Placental epithelial cell (primary cell): ENCODE data around the gene NRAP. TPM values are rescaled to one million over a fixed set of nuclear protein-coding genes. Genes with fewer than 3 reads are reported as not detected.

ENCODE experiments used
- total RNA-seq: library from RNA; depleted of rRNA; stranded (reverse); fragments of >200 nt; gene quantifications from 2 replicates; pipeline ENCODE4 v1.2.3, GENCODE V29; 2012

The NRAP gene
- not detected in 2 replicates for total RNA-seq

GRCh38 chr10:113663908-113664307, at the start of gene NRAP:
NRAP (minus strand) TSS chr10:113664041; CDS start chr10:113663882, 159 bp downstream.

DNA sequence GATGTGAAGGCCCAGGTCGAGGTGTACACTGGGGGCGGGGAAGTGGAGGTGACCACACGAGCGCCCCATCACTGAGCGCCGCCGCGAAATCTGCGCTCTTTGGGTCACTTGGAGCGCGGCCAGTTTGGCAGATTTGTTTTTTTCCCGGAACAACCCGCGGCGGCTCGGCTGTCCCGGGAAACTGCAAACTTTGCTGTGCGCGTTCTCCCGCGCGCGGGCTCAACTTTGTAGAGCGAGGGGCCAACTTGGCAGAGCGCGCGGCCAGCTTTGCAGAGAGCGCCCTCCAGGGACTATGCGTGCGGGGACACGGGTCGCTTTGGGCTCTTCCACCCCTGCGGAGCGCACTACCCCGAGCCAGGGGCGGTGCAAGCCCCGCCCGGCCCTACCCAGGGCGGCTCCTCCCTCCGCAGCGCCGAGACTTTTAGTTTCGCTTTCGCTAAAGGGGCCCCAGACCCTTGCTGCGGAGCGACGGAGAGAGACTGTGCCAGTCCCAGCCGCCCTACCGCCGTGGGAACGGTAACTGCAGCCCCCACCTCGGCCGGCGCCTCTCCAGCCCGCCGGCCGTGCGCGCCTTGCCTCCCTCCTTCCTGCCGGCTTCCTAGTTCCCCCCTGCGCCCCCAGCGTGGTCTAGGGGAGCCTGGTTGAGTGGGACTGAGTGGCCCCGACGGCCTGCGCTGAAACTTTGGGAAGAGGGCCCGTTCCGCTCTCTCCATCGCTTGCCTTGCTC, 15.8 kb upstream of the NRAP start, which contains the start of gene CASP7:
Gene CASP7 (plus strand): TSS at position 450 of the 727 bp plus-strand sequence. CDS start 17,582 bp downstream, outside the sequence.

GRCh38 chr10:113552701-113553100, 111.1 kb downstream of the NRAP start, which contains the start of gene HABP2:
HABP2 (plus strand) TSS chr10:113553053; CDS start chr10:113553122, 69 bp downstream.

Other genes with a start within 250 kb of the NRAP start
- gene HABP2, start 111.0 kb downstream of the NRAP start, total RNA-seq, result not detected in 2 replicates
- gene CASP7, start 15.9 kb upstream of the NRAP start, total RNA-seq, result 16.4 and 20.0 TPM in 2 replicates
- not detected in 2 replicates for gene PLEKHS1, start 87.6 kb upstream of the NRAP start, total RNA-seq
- 3.1 and 3.4 TPM in 2 replicates for gene DCLRE1A, start 190.0 kb upstream of the NRAP start, total RNA-seq
- 8.6 and 11.4 TPM in 2 replicates for gene NHLRC2, start 190.6 kb upstream of the NRAP start, total RNA-seq